GM12878 (cell line): ENCODE measurements around the gene RUNX3. TPM values are rescaled to one million over a fixed set of nuclear protein-coding genes. Genes with fewer than 3 reads are reported as not detected.

Source experiments
- BACH1 ChIP-seq: fragments of 450-650 bp; IDR thresholded peaks from 2 replicates; pipeline ENCODE4 v1.6.1; 2017; ENCODE audit warnings: mild to moderate bottlenecking, borderline replicate concordance
- BCL3 ChIP-seq: IDR thresholded peaks from 2 replicates; pipeline ENCODE4 v1.6.1; 2011; ENCODE audit warnings: borderline replicate concordance, low read depth, mild to moderate bottlenecking, moderate library complexity, low read length; ENCODE audit not compliant: insufficient read depth, poor library complexity, severe bottlenecking
- CBX3 ChIP-seq: fragments of 200-600 bp; sonication (generic); IDR thresholded peaks from 2 replicates; pipeline ENCODE4 v1.6.1; 2016; ENCODE audit warnings: low read depth, borderline replicate concordance
- CHD4 ChIP-seq: fragments of 200-600 bp; sonication (generic); IDR thresholded peaks from 2 replicates; pipeline ENCODE4 v1.6.1; 2016; ENCODE audit warnings: mild to moderate bottlenecking
- ELK1 ChIP-seq: IDR thresholded peaks from 2 replicates; pipeline ENCODE4 v1.6.1; 2012; ENCODE audit warnings: low read depth, low read length, improper control_type of control experiment
- ESRRA ChIP-seq: IDR thresholded peaks from 2 replicates; pipeline ENCODE4 v1.6.1; 2012; ENCODE audit warnings: mild to moderate bottlenecking, low read length, improper control_type of control experiment
- EZH2 ChIP-seq: IDR thresholded peaks from 2 replicates; pipeline ENCODE4 v1.6.1; 2012; ENCODE audit warnings: low read depth, mild to moderate bottlenecking, control low read depth, inconsistent platforms, low read length, borderline replicate concordance; ENCODE audit not compliant: control insufficient read depth
- HCFC1 ChIP-seq: fragments of 150-350 bp; IDR thresholded peaks from 2 replicates; pipeline ENCODE4 v1.6.1; 2014; ENCODE audit warnings: low read length
- HDAC6 ChIP-seq: fragments of 200-600 bp; sonication (generic); IDR thresholded peaks from one replicate; pipeline ENCODE4 v1.8.0; 2017; ENCODE audit warnings: antibody characterized with exemption; ENCODE audit not compliant: unreplicated experiment
- HSF1 ChIP-seq: fragments of 150-350 bp; IDR thresholded peaks from 2 replicates; pipeline ENCODE4 v1.6.1; 2014; ENCODE audit warnings: mild to moderate bottlenecking, low read depth, low read length
- JUNB ChIP-seq: IDR thresholded peaks from 2 replicates; pipeline ENCODE4 v1.6.1; 2016; ENCODE audit warnings: antibody characterized with exemption, mild to moderate bottlenecking
- KAT2A ChIP-seq: conservative IDR thresholded peaks from 2 replicates; pipeline ENCODE4 v1.6.1; 2011; ENCODE audit warnings: low read depth, low read length; ENCODE audit not compliant: control insufficient read depth
- MXI1 ChIP-seq: fragments of 150-350 bp; IDR thresholded peaks from 2 replicates; pipeline ENCODE4 v1.6.1; 2011; ENCODE audit warnings: low read depth, mild to moderate bottlenecking, inconsistent platforms, low read length, improper control_type of control experiment
- MYB ChIP-seq: fragments of 150-350 bp; IDR thresholded peaks from 2 replicates; pipeline ENCODE4 v1.6.1; 2014; ENCODE audit warnings: mild to moderate bottlenecking, low read depth, low read length, borderline replicate concordance
- MYC ChIP-seq: IDR thresholded peaks from 2 replicates; pipeline ENCODE4 v1.6.1; 2011; ENCODE audit warnings: mild to moderate bottlenecking, low read length, moderate library complexity, inconsistent platforms; ENCODE audit not compliant: insufficient read depth, insufficient replicate concordance, insufficient read length, severe bottlenecking
- PAX5 ChIP-seq: IDR thresholded peaks from 2 replicates; pipeline ENCODE4 v1.6.1; 2011; ENCODE audit warnings: low read depth, low read length, borderline replicate concordance
- POU2F2 ChIP-seq: IDR thresholded peaks from 3 replicates; pipeline ENCODE4 v1.6.1; 2011; ENCODE audit warnings: low read depth, mild to moderate bottlenecking, low read length, borderline replicate concordance
- RELB ChIP-seq: fragments of 450-650 bp; IDR thresholded peaks from 2 replicates; pipeline ENCODE4 v1.6.1; 2017; ENCODE audit warnings: low read depth, mild to moderate bottlenecking, moderate library complexity
- SMAD5 ChIP-seq: IDR thresholded peaks from 2 replicates; pipeline ENCODE4 v1.6.1; 2016; ENCODE audit warnings: antibody characterized with exemption, low read depth
- SREBF2 ChIP-seq: IDR thresholded peaks from 2 replicates; pipeline ENCODE4 v1.6.1; 2012; ENCODE audit warnings: mild to moderate bottlenecking, low read length
- TCF3 ChIP-seq: IDR thresholded peaks from 2 replicates; pipeline ENCODE4 v1.6.1; 2012; ENCODE audit warnings: low read depth, mild to moderate bottlenecking, low read length, borderline replicate concordance; ENCODE audit not compliant: insufficient read depth
- USF2 ChIP-seq: IDR thresholded peaks from 2 replicates; pipeline ENCODE4 v1.6.1; 2011; ENCODE audit warnings: low read depth, low read length, improper control_type of control experiment, borderline replicate concordance
- YBX1 ChIP-seq: fragments of 450-650 bp; IDR thresholded peaks from 2 replicates; pipeline ENCODE4 v1.6.1; 2016; ENCODE audit warnings: antibody characterized with exemption
- ZNF24 ChIP-seq: fragments of 450-650 bp; IDR thresholded peaks from 2 replicates; pipeline ENCODE4 v1.6.1; 2017; ENCODE audit warnings: antibody characterized with exemption, mild to moderate bottlenecking
- polyA plus RNA-seq, 11 experiments: library from polyadenylated mRNA; depleted of rRNA in 4 of 11; unstranded in 6 of 11; stranded (reverse) in 5 of 11; fragments of >200 nt; fragmentation: Nextera tagmentation in 4 of 11; fragmentation: Illumina TruSeq in 1 of 11; extraction: Ambion mirVana in 4 of 11; extraction: Trizol in 1 of 11; gene quantifications; 1 replicate in 1 of 11; 2 replicates in 10 of 11; pipeline versions ENCODE4 v1.2.1 to v1.2.3, GENCODE V29; 2011 to 2016; ENCODE audit warnings: inconsistent platforms in 2 of 11, missing spikeins in 2 of 11, low read depth in 1 of 11
- total RNA-seq, 4 experiments: library from RNA; depleted of rRNA in 3 of 4; stranded (reverse); fragments of >200 nt in 3 of 4; fragmentation: Illumina TruSeq in 1 of 4; extraction: Trizol in 1 of 4; gene quantifications; 2 replicates each; pipeline versions ENCODE4 v1.2.1 to v1.2.3, GENCODE V29; 2013 to 2021

The RUNX3 gene
- total and polyA plus RNA-seq, 10 of the 15 experiments (the other 5 are each of a cell fraction or from before 2014, with no cell fraction given), result 19.0 to 151 (median 31.4) TPM

GRCh38 chr1:24934310-24935195 is 4.5 kb upstream of the RUNX3 start (continued):
- TF ChIP-seq HCFC1, result no peak
- no peak for TF ChIP-seq SREBF2
- no peak for TF ChIP-seq BCL3
- TF ChIP-seq JUNB, result no peak
- TF ChIP-seq ZNF24, result no peak
- TF ChIP-seq YBX1, result no peak
- no peak for TF ChIP-seq CHD4
- TF ChIP-seq CBX3, result no peak
- no peak for TF ChIP-seq SMAD5
- no peak for TF ChIP-seq ESRRA
- 0 out of 2 replicates have a peak, but pooled peaks have one; percentile 21 for TF ChIP-seq BACH1
- no peak for TF ChIP-seq HDAC6
- TF ChIP-seq EZH2, result no peak
- TF ChIP-seq MYB, result no peak
- TF ChIP-seq ELK1, result no peak
- TF ChIP-seq HSF1, result 0 out of 2 replicates have a peak, but pooled peaks have one; percentile 78
- TF ChIP-seq MXI1, result no peak
- TF ChIP-seq TCF3, result no peak
- TF ChIP-seq PAX5, result peak; percentile 58; the same call in 1 of the 2 replicates
- no peak for TF ChIP-seq POU2F2
- TF ChIP-seq USF2, result no peak
- no peak for TF ChIP-seq KAT2A
- TF ChIP-seq RELB, result peak; percentile 55
- no peak for TF ChIP-seq MYC
